HepG2 (cell line): ENCODE data around the gene GLIS2. TPM values are rescaled to one million over a fixed set of nuclear protein-coding genes. Genes with fewer than 3 reads are reported as not detected.

ENCODE experiments used
- AGO1 ChIP-seq: fragments of 200-400 bp; formaldehyde crosslinking; IDR thresholded peaks from 2 replicates; pipeline ENCODE4 v1.6.1; 2017; ENCODE audit warnings: mild to moderate bottlenecking, low read depth, low read length, moderate library complexity; ENCODE audit not compliant: poor library complexity, severe bottlenecking
- AKAP8 ChIP-seq: sonication (generic); formaldehyde crosslinking; IDR thresholded peaks from 2 replicates; pipeline ENCODE4 v1.5.1; 2020; ENCODE audit warnings: mild to moderate bottlenecking, missing genetic modification reagents
- CHCHD3 ChIP-seq: sonication (generic); formaldehyde crosslinking; IDR thresholded peaks from 2 replicates; pipeline ENCODE4 v1.8.0; 2022; ENCODE audit warnings: mild to moderate bottlenecking, missing genetic modification reagents, moderate library complexity
- CREBL2 ChIP-seq: sonication (generic); formaldehyde crosslinking; IDR thresholded peaks from 2 replicates; pipeline ENCODE4 v1.8.1; 2023; ENCODE audit warnings: missing genetic modification reagents, mild to moderate bottlenecking, borderline replicate concordance
- ELF3 ChIP-seq: IDR thresholded peaks from 2 replicates; pipeline ENCODE4 v1.6.1; 2016; ENCODE audit warnings: missing genetic modification reagents, missing compliant biosample characterization
- FLYWCH1 ChIP-seq: sonication (generic); formaldehyde crosslinking; IDR thresholded peaks from 2 replicates; pipeline ENCODE4 v1.8.1; 2023; ENCODE audit warnings: mild to moderate bottlenecking, missing genetic modification reagents
- FOXA3 ChIP-seq: IDR thresholded peaks from 2 replicates; pipeline ENCODE4 v1.6.1; 2016; ENCODE audit warnings: missing genetic modification reagents, missing compliant biosample characterization
- GFI1 ChIP-seq: sonication (generic); formaldehyde crosslinking; IDR thresholded peaks from 2 replicates; pipeline ENCODE4 v1.5.0; 2020; ENCODE audit warnings: missing genetic modification reagents, mild to moderate bottlenecking, borderline replicate concordance
- HNF4G ChIP-seq, 2 experiments: sonication (generic) in 1 of 2; formaldehyde crosslinking in 1 of 2; IDR thresholded peaks; 2 replicates each; pipeline versions ENCODE4 v1.4.0 to v1.6.1; 2011 to 2020; ENCODE audit warnings: borderline replicate concordance in 2 of 2, low read depth in 2 of 2, mild to moderate bottlenecking in 2 of 2, low read length in 1 of 2, missing genetic modification reagents in 1 of 2, moderate library complexity in 1 of 2
- HNRNPL ChIP-seq: fragments of 200-400 bp; formaldehyde crosslinking; IDR thresholded peaks from 2 replicates; pipeline ENCODE4 v1.6.1; 2017; ENCODE audit warnings: mild to moderate bottlenecking, low read depth, low read length
- MAFF ChIP-seq: IDR thresholded peaks from 2 replicates; pipeline ENCODE4 v1.6.1; 2011; ENCODE audit warnings: low read depth, low read length, improper control_type of control experiment
- POLR2AphosphoS2 ChIP-seq: IDR thresholded peaks from 2 replicates; pipeline ENCODE4 v1.6.1; 2011; ENCODE audit warnings: low read depth, low read length, improper control_type of control experiment
- SMAD3 ChIP-seq: sonication (generic); formaldehyde crosslinking; IDR thresholded peaks from 2 replicates; pipeline ENCODE4 v1.4.0; 2020; ENCODE audit warnings: missing genetic modification reagents
- TBX3 ChIP-seq: fragments of 450-650 bp; IDR thresholded peaks from 2 replicates; pipeline ENCODE4 v1.6.1; 2017; ENCODE audit warnings: antibody characterized with exemption, mild to moderate bottlenecking, inconsistent platforms, borderline replicate concordance
- TFDP2 ChIP-seq: sonication (generic); formaldehyde crosslinking; IDR thresholded peaks from 2 replicates; pipeline ENCODE4 v1.4.0; 2020; ENCODE audit warnings: missing genetic modification reagents
- THYN1 ChIP-seq: sonication (generic); formaldehyde crosslinking; IDR thresholded peaks from 2 replicates; pipeline ENCODE4 v1.8.1; 2023; ENCODE audit warnings: low read depth, mild to moderate bottlenecking, moderate library complexity, missing genetic modification reagents, borderline replicate concordance
- WIZ ChIP-seq: sonication (generic); formaldehyde crosslinking; IDR thresholded peaks from 2 replicates; pipeline ENCODE4 v1.5.1; 2020; ENCODE audit warnings: mild to moderate bottlenecking, missing genetic modification reagents
- ZMYM2 ChIP-seq: sonication (generic); formaldehyde crosslinking; IDR thresholded peaks from 2 replicates; pipeline ENCODE4 v1.8.0; 2022; ENCODE audit warnings: mild to moderate bottlenecking, missing genetic modification reagents
- ZNF121 ChIP-seq: sonication (generic); formaldehyde crosslinking; IDR thresholded peaks from 2 replicates; pipeline ENCODE4 v1.5.0; 2020; ENCODE audit warnings: mild to moderate bottlenecking, missing genetic modification reagents
- ZNF253 ChIP-seq: sonication (generic); formaldehyde crosslinking; IDR thresholded peaks from 2 replicates; pipeline ENCODE4 v1.8.0; 2022; ENCODE audit warnings: mild to moderate bottlenecking, missing genetic modification reagents, borderline replicate concordance
- ZNF263 ChIP-seq: sonication (generic); formaldehyde crosslinking; IDR thresholded peaks from 2 replicates; pipeline ENCODE4 v1.4.0; 2020; ENCODE audit warnings: missing genetic modification reagents
- ZNF281 ChIP-seq: sonication (generic); formaldehyde crosslinking; IDR thresholded peaks from 2 replicates; pipeline ENCODE4 v1.4.0; 2020; ENCODE audit warnings: missing genetic modification reagents, borderline replicate concordance
- ZNF510 ChIP-seq: sonication (generic); formaldehyde crosslinking; IDR thresholded peaks from 2 replicates; pipeline ENCODE4 v1.4.0; 2020; ENCODE audit warnings: low read depth, mild to moderate bottlenecking, missing genetic modification reagents
- ZNF672 ChIP-seq: sonication (generic); formaldehyde crosslinking; IDR thresholded peaks from 2 replicates; pipeline ENCODE4 v1.8.1; 2022; ENCODE audit warnings: missing genetic modification reagents
- ZNF781 ChIP-seq: sonication (generic); formaldehyde crosslinking; IDR thresholded peaks from 2 replicates; pipeline ENCODE4 v1.5.1; 2020; ENCODE audit warnings: borderline replicate concordance, mild to moderate bottlenecking, missing genetic modification reagents; ENCODE audit errors: not compliant biosample characterization
- ZSCAN21 ChIP-seq: sonication (generic); formaldehyde crosslinking; IDR thresholded peaks from 2 replicates; pipeline ENCODE4 v1.8.0; 2022; ENCODE audit warnings: mild to moderate bottlenecking, missing genetic modification reagents, moderate library complexity, borderline replicate concordance
- polyA plus RNA-seq, 8 experiments: library from polyadenylated mRNA; depleted of rRNA in 3 of 8; stranded (reverse) in 7 of 8; unstranded in 1 of 8; fragments of >200 nt; fragmentation: Illumina TruSeq in 4 of 8; extraction: Trizol in 4 of 8; gene quantifications; 2 replicates each; pipeline versions ENCODE4 v1.2.1 to v1.2.3, GENCODE V29; 2011 to 2016; ENCODE audit warnings: low read depth in 4 of 8, missing spikeins in 1 of 8, mixed read lengths in 1 of 8; ENCODE audit not compliant: insufficient read depth in 1 of 8
- total RNA-seq, 5 experiments: library from RNA; depleted of rRNA; stranded (reverse); fragments of >200 nt; fragmentation: Illumina TruSeq; extraction: Trizol; gene quantifications; 2 replicates each; pipeline ENCODE4 v1.2.3, GENCODE V29; 2016; ENCODE audit warnings: low read depth in 1 of 5

Gene GLIS2
- total and polyA plus RNA-seq, 2 of the 13 experiments (the other 11 are each of a cell fraction or from before 2014, with no cell fraction given), result 0.28 to 0.29 TPM

GRCh38 chr16:4321286-4322120 lies 5.6 kb downstream of the GLIS2 start (continued):
- TF ChIP-seq FLYWCH1 (CRISPR knock-in tag) (no peak), POLR2AphosphoS2 (no peak), CHCHD3 (CRISPR knock-in tag) (no peak), TFDP2 (CRISPR knock-in tag) (no peak), CREBL2 (CRISPR knock-in tag) (no peak), ZSCAN21 (CRISPR knock-in tag) (no peak), FOXA3 (no peak), MAFF (no peak), ZNF253 (CRISPR knock-in tag) (no peak), ZNF510 (CRISPR knock-in tag) (no peak), ZNF263 (CRISPR knock-in tag) (peak; percentile 26; the same call in 1 of the 2 replicates), GFI1 (CRISPR knock-in tag) (no peak), HNF4G (IDR thresholded peaks at IDR 0.05; ENCODE audit: borderline replicate concordance, low read depth, low read length) (peak; percentile 56), HNF4G (CRISPR knock-in tag; IDR thresholded peaks at IDR 0.05; ENCODE audit: borderline replicate concordance, low read depth) (no peak), SMAD3 (CRISPR knock-in tag) (no peak), ZNF672 (CRISPR knock-in tag) (no peak), ZNF281 (CRISPR knock-in tag) (no peak), AGO1 (peak; percentile 28), ZNF781 (no peak), AKAP8 (CRISPR knock-in tag) (no peak), ZMYM2 (CRISPR knock-in tag) (no peak), THYN1 (no peak), WIZ (CRISPR knock-in tag) (no peak), ELF3 (CRISPR knock-in tag) (no peak), HNRNPL (peak; percentile 54; the same call in 1 of the 2 replicates), ZNF121 (CRISPR knock-in tag) (peak; percentile 75), TBX3 (no peak)
